Measurements from ENCODE around the gene SCAF4. TPM values are rescaled to one million over a fixed set of nuclear protein-coding genes. Genes with fewer than 3 reads are reported as not detected.

The SCAF4 gene
- total and polyA plus RNA-seq, 12 donors: 9.5 to 24.0 (median 15.1) TPM

- intact Hi-C loops (cut with DNase I): no loop called here
- H3K9me3 ChIP-seq (replicated peaks in 1 of 3): no peaks in the 10 kb centered on the region
- DNase-seq: no peak
- H3K4me1 ChIP-seq (replicated peaks in 1 of 2): no peaks in the 10 kb centered on the region
- H3K36me3 ChIP-seq (replicated peaks in 1 of 2): no peaks in the 10 kb centered on the region
- no peak overlapping the region for H3K4me3 ChIP-seq
- no peaks in the 10 kb centered on the region for H3K27me3 ChIP-seq
- no peak for TF ChIP-seq CTCF (IDR thresholded peaks at IDR 0.05)
- no peak for TF ChIP-seq POLR2A (IDR thresholded peaks at IDR 0.05)
- no peak overlapping the region for H3K27ac ChIP-seq
- 78 to 88% (median 82%) methylated on average over 5 of the region's 5 CpGs for WGBS, 4 donors
Observed at GRCh38 chr21:31777857-31778256, 45.9 kb upstream of the SCAF4 start.

DNA sequence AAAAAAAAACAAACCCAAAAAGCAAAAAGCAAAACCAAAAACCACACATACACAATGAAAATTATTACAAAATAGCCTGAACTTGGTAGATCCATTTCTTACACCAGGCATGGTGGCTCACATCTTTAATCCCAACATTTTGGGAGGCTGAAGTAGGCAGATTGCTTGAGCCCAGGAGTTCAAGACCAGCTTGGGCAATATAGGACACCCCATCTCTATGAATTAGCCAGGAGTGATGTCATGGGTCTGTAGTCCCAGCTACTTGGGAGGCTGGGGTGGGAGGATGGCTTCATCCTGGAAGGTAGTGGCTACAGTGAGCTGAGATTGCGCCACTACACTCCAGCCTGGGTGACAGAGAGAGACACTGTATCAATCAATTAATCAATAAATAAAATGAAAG is 42.1 kb upstream of the SCAF4 start:
- Histone ChIP-seq H3K4me3 (no peak overlapping the region), H3K27ac (no peak overlapping the region), H3K27me3 (no peaks in the 10 kb centered on the region), H3K36me3 (replicated peaks in 1 of 2) (no peaks in the 10 kb centered on the region), H3K9me3 (replicated peaks in 1 of 3) (no peaks in the 10 kb centered on the region), H3K4me1 (replicated peaks in 1 of 2) (no peaks in the 10 kb centered on the region)
- TF ChIP-seq POLR2A (IDR thresholded peaks at IDR 0.05): no peak
- TF ChIP-seq CTCF (IDR thresholded peaks at IDR 0.05): no peak
- 86 to 100% (median 96%) methylated on average over 1 of the region's 1 CpG for WGBS, 4 donors
- intact Hi-C loops (cut with DNase I): no loop called here
- DNase-seq: no peak

DNA sequence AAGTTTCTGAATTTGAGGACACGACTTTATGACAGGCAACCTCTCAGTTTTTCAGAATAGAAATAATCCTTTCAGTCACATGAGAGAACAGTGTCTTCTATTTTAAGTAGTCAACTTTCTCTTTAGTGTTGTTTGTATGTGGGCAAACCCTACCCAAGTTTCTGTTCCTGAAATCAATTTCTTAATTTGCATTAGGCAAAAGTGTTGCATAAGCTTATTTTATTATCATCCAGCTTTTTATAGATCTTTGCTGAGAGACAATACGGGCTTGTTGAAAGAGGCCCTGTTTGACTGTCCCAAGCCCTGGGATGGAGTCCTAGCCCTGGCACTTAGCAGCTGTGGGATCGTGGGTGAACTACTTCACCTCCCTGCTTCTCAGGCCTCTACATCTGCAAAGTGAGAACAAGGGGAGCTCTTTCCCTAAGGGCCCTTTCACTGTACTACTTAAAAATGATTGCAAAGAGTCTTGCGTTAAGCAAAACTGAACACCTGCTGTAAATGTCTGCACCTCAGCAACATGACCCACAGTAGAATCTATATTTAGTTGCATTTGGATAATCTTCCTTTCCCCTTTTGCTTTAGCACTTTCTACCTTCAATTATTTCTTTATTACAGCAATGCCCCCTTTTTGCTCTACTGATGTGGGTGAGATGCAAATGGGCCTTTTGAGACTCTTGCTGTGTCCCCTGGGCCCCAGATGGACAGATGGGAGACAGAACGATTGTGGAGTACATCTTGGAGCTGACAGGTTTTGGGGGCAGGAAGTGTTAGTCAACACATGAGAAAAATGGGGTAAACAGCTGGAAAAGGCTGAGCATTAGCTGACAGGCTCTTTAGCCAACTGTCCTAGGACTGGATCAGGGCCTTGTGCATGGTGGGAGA is 41.0 kb upstream of the SCAF4 start:
- WGBS, 4 donors: 60 to 77% (median 71%) methylated on average over 5 of the region's 5 CpGs
- Histone ChIP-seq H3K27me3 (no peaks in the 10 kb centered on the region), H3K27ac (no peak overlapping the region), H3K4me1 (replicated peaks in 1 of 2) (no peaks in the 10 kb centered on the region), H3K36me3 (replicated peaks in 1 of 2) (no peaks in the 10 kb centered on the region), H3K4me3 (no peak overlapping the region), H3K9me3 (replicated peaks in 1 of 3) (no peaks in the 10 kb centered on the region)
- intact Hi-C loops (cut with DNase I): no loop called here
- DNase-seq: no peak
- TF ChIP-seq CTCF (IDR thresholded peaks at IDR 0.05): no peak
- TF ChIP-seq POLR2A (IDR thresholded peaks at IDR 0.05): no peak

GRCh38 chr21:31771685-31772084 is 39.8 kb upstream of the SCAF4 start:
- no peak for TF ChIP-seq CTCF (IDR thresholded peaks at IDR 0.05)
- no peak for TF ChIP-seq POLR2A (IDR thresholded peaks at IDR 0.05)
- Histone ChIP-seq H3K9me3 (replicated peaks in 1 of 3) (no peaks in the 10 kb centered on the region), H3K4me3 (no peak overlapping the region), H3K27ac (no peak overlapping the region), H3K36me3 (replicated peaks in 1 of 2) (no peaks in the 10 kb centered on the region), H3K4me1 (replicated peaks in 1 of 2) (no peaks in the 10 kb centered on the region), H3K27me3 (no peaks in the 10 kb centered on the region)
- 54 to 59% (median 55%) methylated on average over 3 of the region's 3 CpGs for WGBS, 4 donors
- DNase-seq: no peak
- intact Hi-C loops (cut with DNase I): no loop called here

All from adrenal gland (tissue), 12 donors.